Immature natural killer cell (primary cell): ENCODE results near the gene KRT26. TPM values are rescaled to one million over a fixed set of nuclear protein-coding genes. Genes with fewer than 3 reads are reported as not detected.

Experiments
- DNase-seq, 3 donors: peaks; one replicate each; pipeline ENCODE4 v3.0.0; 2022; ENCODE audit warnings: mixed read lengths in 1 of 3
- H3K27ac Mint-ChIP-seq, 6 donors: one replicate each; pipeline ENCODE4 v1.8.0; 2020; ENCODE audit warnings: mixed read lengths in 6 of 6, mild to moderate bottlenecking in 5 of 6, inconsistent platforms in 4 of 6, moderate library complexity in 3 of 6
- H3K27me3 Mint-ChIP-seq, 3 donors: one replicate each; pipeline ENCODE4 v1.8.0; 2020 to 2021; ENCODE audit warnings: low read depth in 3 of 3, mild to moderate bottlenecking in 3 of 3, mixed read lengths in 3 of 3, moderate library complexity in 3 of 3, inconsistent platforms in 1 of 3
- H3K36me3 Mint-ChIP-seq, 3 donors: one replicate each; pipeline ENCODE4 v1.8.0; 2020; ENCODE audit warnings: mixed read lengths in 3 of 3, inconsistent platforms in 2 of 3, mild to moderate bottlenecking in 2 of 3
- H3K4me1 Mint-ChIP-seq, 2 donors: one replicate each; pipeline ENCODE4 v1.8.0; 2020; ENCODE audit warnings: inconsistent platforms in 2 of 2, mild to moderate bottlenecking in 2 of 2, mixed read lengths in 2 of 2, moderate library complexity in 1 of 2
- H3K4me3 Mint-ChIP-seq, 5 donors: one replicate each; pipeline ENCODE4 v1.8.0; 2020; ENCODE audit warnings: mild to moderate bottlenecking in 5 of 5, mixed read lengths in 5 of 5, inconsistent platforms in 3 of 5, moderate library complexity in 3 of 5
- H3K9me3 Mint-ChIP-seq, 6 donors: one replicate each; pipeline ENCODE4 v1.8.0; 2020; ENCODE audit warnings: mild to moderate bottlenecking in 6 of 6, mixed read lengths in 6 of 6, inconsistent platforms in 4 of 6, moderate library complexity in 3 of 6
- polyA plus RNA-seq, 3 donors: library from polyadenylated mRNA; unstranded; fragments of 300-500 nt; fragmentation: Illumina TruSeq; gene quantifications; one replicate each; pipeline ENCODE4 v1.2.3, GENCODE V29; 2021

The KRT26 gene
- polyA plus RNA-seq, 3 donors from 2014 or later = not detected

DNA sequence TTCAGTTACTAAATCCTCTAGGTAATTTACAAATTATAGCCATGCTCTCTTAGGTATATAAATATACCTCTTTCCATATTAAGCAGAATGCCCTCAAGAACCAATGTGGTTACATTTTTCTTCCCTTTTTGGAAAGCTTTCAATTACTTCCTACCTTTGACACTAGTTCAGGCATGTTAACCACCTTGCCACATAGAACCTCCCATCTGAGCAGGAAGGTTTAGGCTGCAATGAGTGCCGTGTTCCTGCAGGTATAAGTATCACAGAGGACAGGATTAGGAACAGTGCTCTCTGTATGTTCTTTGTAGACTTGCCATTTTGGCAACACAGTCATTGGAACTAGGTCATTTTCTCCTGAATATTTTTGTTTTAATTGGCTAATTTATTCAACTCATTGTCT lies 37.0 kb downstream of the KRT26 start:
- H3K4me3 Mint-ChIP-seq = no peak overlapping the region
- no peaks in the 10 kb centered on the region for H3K9me3 Mint-ChIP-seq
- peaks cover 4 to 26% (median 9%) of the 10 kb centered on the region in 3 donors for H3K27me3 Mint-ChIP-seq
- no peaks in the 10 kb centered on the region for H3K4me1 Mint-ChIP-seq
- DNase-seq = no peak
- H3K36me3 Mint-ChIP-seq = peaks cover 0 to 3% (median 0%) of the 10 kb centered on the region in 3 donors
- no peak overlapping the region for H3K27ac Mint-ChIP-seq

DNA sequence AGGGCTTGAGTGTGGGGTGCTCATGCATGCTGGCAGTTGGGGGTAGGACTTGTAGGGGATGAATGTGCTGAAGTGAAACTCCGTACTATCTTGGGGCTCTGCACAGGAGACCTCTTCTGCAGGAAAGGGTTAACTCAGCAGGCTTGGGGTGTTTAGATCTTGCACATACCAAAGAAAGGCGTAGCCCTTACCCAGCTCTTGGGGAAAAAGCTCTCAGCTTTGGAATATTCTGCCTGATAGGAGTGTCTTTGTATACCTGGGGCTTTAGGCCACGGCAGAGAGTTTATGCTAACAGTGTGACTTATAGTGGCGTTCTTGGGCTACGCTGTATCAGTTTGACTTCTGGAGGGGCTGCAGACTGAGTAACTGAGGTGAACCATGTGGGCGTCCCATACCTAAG lies 38.0 kb downstream of the KRT26 start:
- DNase-seq = no peak
- Mint-ChIP-seq H3K36me3 (peaks cover 0 to 5% (median 0%) of the 10 kb centered on the region in 3 donors), H3K4me1 (no peaks in the 10 kb centered on the region), H3K4me3 (no peak overlapping the region), H3K27ac (no peak overlapping the region), H3K9me3 (no peaks in the 10 kb centered on the region), H3K27me3 (peaks cover 4 to 25% (median 8%) of the 10 kb centered on the region in 3 donors)

DNA sequence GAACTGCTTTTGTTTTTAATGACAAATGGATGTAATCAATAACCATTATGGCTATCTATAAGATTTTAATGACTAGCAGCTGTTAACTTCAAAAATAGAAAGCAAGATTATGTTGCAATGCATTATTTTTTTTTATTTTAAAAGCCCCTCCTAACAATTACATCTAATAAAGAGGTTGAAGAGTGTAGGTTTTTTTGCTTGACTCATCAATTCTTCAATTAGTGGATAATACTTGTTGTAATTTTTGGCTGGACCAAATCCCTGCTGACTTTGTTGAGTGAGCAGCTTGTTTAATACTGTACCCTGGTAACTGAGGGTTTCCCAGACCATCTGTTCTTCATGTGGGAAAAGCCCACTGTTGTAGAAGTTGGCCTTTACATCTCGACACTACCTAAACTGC lies 41.0 kb downstream of the KRT26 start:
- no peaks in the 10 kb centered on the region for H3K9me3 Mint-ChIP-seq
- H3K4me3 Mint-ChIP-seq = no peak overlapping the region

DNA sequence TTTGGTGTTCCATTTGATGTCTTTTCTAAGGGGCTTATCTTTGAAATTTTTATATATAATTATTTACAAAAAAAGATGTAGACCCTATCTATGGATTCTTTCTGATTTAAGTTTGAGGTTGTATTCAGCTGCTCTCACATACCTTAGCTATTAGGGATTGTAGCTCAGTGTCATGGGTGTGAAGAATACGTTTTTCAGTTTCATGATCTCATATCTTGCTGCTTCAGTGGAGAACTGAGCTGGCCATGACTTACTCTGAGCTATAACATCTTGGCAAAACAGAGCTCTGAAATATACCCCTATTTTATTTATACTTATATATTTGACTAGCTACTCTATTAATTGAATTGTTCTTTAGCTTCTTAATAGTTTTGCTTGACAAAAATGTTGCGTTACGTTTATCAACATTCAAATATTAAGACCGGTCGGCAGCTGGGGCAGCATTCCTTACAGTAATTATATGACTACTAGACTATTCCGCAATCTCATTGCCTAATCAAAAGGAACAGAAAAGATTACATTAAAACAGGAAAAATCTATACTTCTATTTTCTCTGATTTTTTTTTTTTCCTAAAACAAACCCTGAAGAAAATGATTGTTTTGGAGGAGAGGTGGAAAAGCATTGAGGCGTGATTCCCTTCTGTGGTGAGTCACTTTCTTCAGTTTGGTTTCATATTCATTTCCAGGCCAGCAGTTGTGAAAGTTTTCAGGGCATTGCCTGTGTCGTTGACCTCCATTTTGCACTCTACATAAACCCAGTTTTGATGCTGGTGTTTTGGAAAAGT lies 44.4 kb downstream of the KRT26 start:
- no peaks in the 10 kb centered on the region for H3K4me1 Mint-ChIP-seq
- no peak overlapping the region for H3K4me3 Mint-ChIP-seq
- no peak for DNase-seq
- no peak overlapping the region for H3K27ac Mint-ChIP-seq
- peaks cover 5 to 10% (median 9%) of the 10 kb centered on the region in 3 donors for H3K27me3 Mint-ChIP-seq
- H3K36me3 Mint-ChIP-seq = peaks cover 0 to 5% (median 0%) of the 10 kb centered on the region in 3 donors
- H3K9me3 Mint-ChIP-seq = no peaks in the 10 kb centered on the region

More for the DNA sequence above, 41.0 kb downstream of the KRT26 start:
- H3K36me3 Mint-ChIP-seq = peaks cover 0 to 5% (median 0%) of the 10 kb centered on the region in 3 donors
- H3K4me1 Mint-ChIP-seq = no peaks in the 10 kb centered on the region
- peaks cover 5 to 15% (median 7%) of the 10 kb centered on the region in 3 donors for H3K27me3 Mint-ChIP-seq
- H3K27ac Mint-ChIP-seq = no peak overlapping the region
- no peak for DNase-seq

DNA sequence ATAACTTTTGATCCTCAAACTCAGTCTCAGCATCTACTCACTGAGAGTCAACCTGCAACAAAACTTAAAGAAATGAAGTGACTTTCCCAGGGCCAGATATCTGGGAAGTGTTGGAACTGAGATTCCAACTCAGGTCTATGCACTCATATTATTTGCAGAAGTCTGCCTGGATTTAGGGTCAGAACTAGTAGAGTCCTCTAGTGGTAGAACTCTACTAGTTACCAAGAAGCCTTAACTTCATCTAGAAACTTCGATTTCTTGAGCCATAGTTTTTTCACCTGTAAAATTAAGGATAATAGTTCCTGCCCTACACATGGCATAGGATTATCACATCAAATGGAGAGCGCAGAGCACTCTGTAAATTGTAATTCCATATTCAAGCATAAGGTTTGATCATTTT lies 45.1 kb downstream of the KRT26 start:
- no peak overlapping the region for H3K27ac Mint-ChIP-seq
- H3K36me3 Mint-ChIP-seq = peaks cover 0 to 5% (median 0%) of the 10 kb centered on the region in 3 donors
- H3K9me3 Mint-ChIP-seq = no peaks in the 10 kb centered on the region
- H3K4me1 Mint-ChIP-seq = no peaks in the 10 kb centered on the region
- peak in 1 of 3 donors; percentile 3 for DNase-seq
- H3K4me3 Mint-ChIP-seq = no peak overlapping the region
- H3K27me3 Mint-ChIP-seq = peaks cover 5 to 9% (median 9%) of the 10 kb centered on the region in 3 donors

DNA sequence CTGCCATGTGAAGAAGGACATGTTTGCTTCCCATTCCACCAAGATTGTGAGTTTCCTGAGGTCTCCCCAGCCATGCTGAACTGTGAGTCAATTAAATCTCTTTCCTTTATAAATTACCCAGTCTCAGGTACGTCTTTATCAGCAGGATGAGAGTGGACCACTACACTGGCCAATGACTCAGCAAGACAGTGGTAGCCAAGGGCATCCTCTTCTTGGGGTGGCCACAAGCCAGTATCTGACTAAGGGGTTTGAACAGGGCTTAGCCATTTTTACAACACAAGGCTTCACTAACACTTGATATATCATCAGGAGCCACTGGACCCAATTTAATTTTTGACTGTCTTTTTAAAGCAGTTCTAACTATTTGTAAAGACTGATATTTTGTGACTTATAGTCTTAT lies 47.3 kb downstream of the KRT26 start:
- Mint-ChIP-seq H3K4me1 (no peaks in the 10 kb centered on the region), H3K36me3 (no peaks in the 10 kb centered on the region), H3K27ac (no peak overlapping the region), H3K27me3 (peaks cover 3 to 6% (median 5%) of the 10 kb centered on the region in 3 donors), H3K9me3 (no peaks in the 10 kb centered on the region), H3K4me3 (no peak overlapping the region)
- no peak for DNase-seq

DNA sequence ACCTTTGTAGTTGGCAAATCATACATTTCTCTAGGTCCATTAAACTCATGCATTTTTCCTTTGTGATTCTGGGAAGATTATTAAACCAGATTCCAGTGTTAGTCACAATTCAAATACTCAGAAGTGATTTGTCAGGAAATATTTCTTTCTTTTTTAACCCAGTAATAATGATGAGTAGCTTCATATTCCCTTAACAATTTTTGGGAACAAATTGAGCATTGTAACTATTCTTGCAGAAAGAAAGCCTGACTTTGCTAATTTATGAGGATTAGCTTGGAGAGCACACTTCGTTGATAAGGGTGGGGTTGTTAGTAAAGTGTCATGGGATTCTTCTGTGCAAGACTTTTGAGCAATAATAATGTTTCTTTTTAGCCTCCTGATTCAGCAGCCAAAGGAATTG lies 49.8 kb downstream of the KRT26 start:
- Mint-ChIP-seq H3K36me3 (no peaks in the 10 kb centered on the region), H3K27ac (no peak overlapping the region), H3K4me3 (no peak overlapping the region), H3K27me3 (peaks cover 0 to 6% (median 5%) of the 10 kb centered on the region in 3 donors), H3K4me1 (no peaks in the 10 kb centered on the region), H3K9me3 (no peaks in the 10 kb centered on the region)
- no peak for DNase-seq

DNA sequence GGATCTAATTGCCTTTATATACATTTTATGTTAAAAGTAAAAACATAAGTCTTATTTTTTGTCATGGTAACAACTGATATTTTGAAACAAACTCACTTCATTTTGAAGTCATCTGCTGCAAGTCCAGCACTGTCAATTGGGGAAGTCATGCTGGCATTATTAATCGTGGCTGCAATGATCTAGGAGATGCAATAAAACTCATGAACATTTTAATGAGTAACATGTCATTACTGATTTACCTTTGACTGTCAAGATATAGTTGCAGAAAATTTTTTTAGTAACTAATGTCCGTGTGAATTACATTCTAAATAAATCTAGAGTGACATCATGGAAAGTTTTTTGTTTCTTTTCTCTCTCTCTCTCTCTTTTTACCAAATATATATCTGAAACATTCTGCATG lies 51.1 kb downstream of the KRT26 start:
- Mint-ChIP-seq H3K9me3 (no peaks in the 10 kb centered on the region), H3K36me3 (no peaks in the 10 kb centered on the region), H3K4me1 (no peaks in the 10 kb centered on the region), H3K4me3 (no peak overlapping the region), H3K27me3 (peaks cover 3 to 9% (median 8%) of the 10 kb centered on the region in 3 donors), H3K27ac (no peak overlapping the region)
- no peak for DNase-seq

DNA sequence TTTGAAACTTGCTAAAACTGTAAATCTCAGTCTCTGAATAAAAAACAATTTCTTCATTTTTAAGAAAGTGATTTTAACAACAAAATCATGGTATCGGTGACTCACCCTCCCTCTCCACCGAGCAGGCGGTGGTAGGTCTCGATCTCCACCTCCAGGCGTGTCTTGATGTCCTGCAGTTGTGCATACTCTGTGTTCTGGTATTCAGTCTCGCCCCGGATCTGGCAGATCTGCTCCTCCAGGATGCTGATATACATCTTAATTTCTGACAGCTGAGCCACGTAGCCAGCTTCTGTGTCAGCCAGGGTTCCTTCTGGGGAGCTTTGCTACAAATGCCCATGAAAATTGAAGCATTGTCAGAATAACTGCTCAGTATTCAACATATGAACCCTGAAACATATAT lies 53.1 kb downstream of the KRT26 start:
- no peak for DNase-seq
- no peaks in the 10 kb centered on the region for H3K9me3 Mint-ChIP-seq
- no peak overlapping the region for H3K27ac Mint-ChIP-seq
- peaks cover 3 to 9% (median 9%) of the 10 kb centered on the region in 3 donors for H3K27me3 Mint-ChIP-seq
- H3K4me1 Mint-ChIP-seq = no peaks in the 10 kb centered on the region
- no peaks in the 10 kb centered on the region for H3K36me3 Mint-ChIP-seq
- H3K4me3 Mint-ChIP-seq = no peak overlapping the region

DNA sequence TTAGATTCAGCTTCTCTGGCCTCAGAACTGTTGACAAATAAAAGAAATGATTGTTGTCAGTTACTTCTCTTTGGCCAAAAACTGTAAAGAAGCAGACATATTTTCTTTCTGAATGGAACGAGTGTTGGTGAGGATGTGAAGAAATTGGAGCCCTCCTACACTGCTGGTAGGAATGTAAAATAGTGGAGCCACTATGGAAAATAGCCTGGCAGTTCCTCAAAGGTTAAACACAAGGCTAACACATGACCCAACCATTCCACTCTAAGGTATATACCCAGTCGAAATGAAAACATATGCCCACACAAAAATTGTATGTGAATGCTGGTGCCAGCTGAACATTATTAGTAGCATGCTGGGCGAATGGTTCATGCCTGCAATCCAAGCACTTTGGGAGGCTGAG lies 54.2 kb downstream of the KRT26 start:
- no peak overlapping the region for H3K27ac Mint-ChIP-seq
- no peak overlapping the region for H3K4me3 Mint-ChIP-seq
- H3K27me3 Mint-ChIP-seq = peaks cover 3 to 9% (median 4%) of the 10 kb centered on the region in 3 donors
- no peaks in the 10 kb centered on the region for H3K9me3 Mint-ChIP-seq
- H3K4me1 Mint-ChIP-seq = no peaks in the 10 kb centered on the region
- no peak for DNase-seq
- no peaks in the 10 kb centered on the region for H3K36me3 Mint-ChIP-seq

Other genes starting within 250 kb of the KRT26 start
- gene CCR7, start 206.7 kb downstream of the KRT26 start, polyA plus RNA-seq = 10 to 100 TPM; 29.6 to 50.9 (median 43.2) TPM
- 100 to 1,000 TPM; 196 to 261 (median 223) TPM for gene SMARCE1, start 124.4 kb downstream of the KRT26 start, polyA plus RNA-seq
- not detected for gene KRT222, start 107.0 kb downstream of the KRT26 start, polyA plus RNA-seq
- not detected for gene KRT24, start 68.4 kb downstream of the KRT26 start, polyA plus RNA-seq
- gene KRT25, start 16.9 kb downstream of the KRT26 start, polyA plus RNA-seq = not detected
- not detected for gene KRT27, start 10.3 kb upstream of the KRT26 start, polyA plus RNA-seq
- gene KRT28, start 27.8 kb upstream of the KRT26 start, polyA plus RNA-seq = not detected
- 100 to 1,000 TPM; 120 to 191 (median 182) TPM for gene KRT10, start 50.4 kb upstream of the KRT26 start, polyA plus RNA-seq
- gene KRT12, start 95.0 kb upstream of the KRT26 start, polyA plus RNA-seq = not detected
- not detected for gene KRT20, start 113.0 kb upstream of the KRT26 start, polyA plus RNA-seq
- gene KRT23, start 165.4 kb upstream of the KRT26 start, polyA plus RNA-seq = not detected
- gene KRT39, start 194.7 kb upstream of the KRT26 start, polyA plus RNA-seq = not detected
- gene KRT40, start 212.1 kb upstream of the KRT26 start, polyA plus RNA-seq = not detected
- not detected for gene KRTAP3-3, start 222.0 kb upstream of the KRT26 start, polyA plus RNA-seq
- gene KRTAP3-2, start 227.7 kb upstream of the KRT26 start, polyA plus RNA-seq = not detected
- gene KRTAP3-1, start 236.9 kb upstream of the KRT26 start, polyA plus RNA-seq = not detected